ENCODE data around the gene CD72. TPM values are rescaled to one million over a fixed set of nuclear protein-coding genes. Genes with fewer than 3 reads are reported as not detected.

Gene CD72
- total RNA-seq, 1 donor from 2014 or later, result 5.6 TPM

GRCh38 chr9:35579130-35579529 is 39.1 kb downstream of the CD72 start:
- H3K4me3 ChIP-seq, result no peak overlapping the region
- TF ChIP-seq POLR2A (IDR thresholded peaks at IDR 0.05) (no peak), CTCF (IDR thresholded peaks at IDR 0.05) (no peak), POLR2AphosphoS5 (IDR thresholded peaks at IDR 0.05; ENCODE audit: insufficient read depth in 1 of 2, low read depth in 1 of 2) (no peak)
- H3K36me3 ChIP-seq, result no peaks in the 10 kb centered on the region
- H3K27ac ChIP-seq, result no peak overlapping the region
- no peaks in the 10 kb centered on the region for H3K4me1 ChIP-seq
- DNase-seq (ENCODE audit: extremely low spot score in 2 of 2), result no peak
- intact Hi-C loops (cut with DNase I), result no loop called here
- no peaks in the 10 kb centered on the region for H3K27me3 ChIP-seq
- peaks cover 9% of the 10 kb centered on the region for H3K9me3 ChIP-seq

- Histone ChIP-seq H3K27me3 (no peaks in the 10 kb centered on the region), H3K4me3 (no peak overlapping the region), H3K4me1 (no peaks in the 10 kb centered on the region), H3K36me3 (no peaks in the 10 kb centered on the region), H3K27ac (no peak overlapping the region), H3K9me3 (peaks cover 9% of the 10 kb centered on the region)
- intact Hi-C loops (cut with DNase I), result no loop called here
- no peak for DNase-seq (ENCODE audit: extremely low spot score in 2 of 2)
- no peak for TF ChIP-seq POLR2A (IDR thresholded peaks at IDR 0.05)
- TF ChIP-seq POLR2AphosphoS5 (IDR thresholded peaks at IDR 0.05; ENCODE audit: insufficient read depth in 1 of 2, low read depth in 1 of 2), result no peak
Measured at GRCh38 chr9:35577486-35577885, 40.7 kb downstream of the CD72 start.

- Histone ChIP-seq H3K27me3 (no peaks in the 10 kb centered on the region), H3K9me3 (peaks cover 7% of the 10 kb centered on the region), H3K4me1 (no peaks in the 10 kb centered on the region), H3K4me3 (no peak overlapping the region), H3K36me3 (no peaks in the 10 kb centered on the region), H3K27ac (no peak overlapping the region)
- DNase-seq (ENCODE audit: extremely low spot score in 2 of 2), result no peak
- TF ChIP-seq POLR2A (IDR thresholded peaks at IDR 0.05) (no peak), POLR2AphosphoS5 (IDR thresholded peaks at IDR 0.05; ENCODE audit: insufficient read depth in 1 of 2, low read depth in 1 of 2) (no peak), CTCF (IDR thresholded peaks at IDR 0.05) (no peak)
- intact Hi-C loops (cut with DNase I), result no loop called here
Measured at GRCh38 chr9:35575478-35575877, 42.7 kb downstream of the CD72 start.

GRCh38 chr9:35574578-35575122 is 43.6 kb downstream of the CD72 start:
- Histone ChIP-seq H3K36me3 (no peaks in the 10 kb centered on the region), H3K27ac (no peak overlapping the region), H3K27me3 (no peaks in the 10 kb centered on the region), H3K4me1 (no peaks in the 10 kb centered on the region), H3K9me3 (peaks cover under 1% of the 10 kb centered on the region), H3K4me3 (no peak overlapping the region)
- intact Hi-C loops (cut with DNase I), result no loop called here
- TF ChIP-seq CTCF (IDR thresholded peaks at IDR 0.05) (no peak), POLR2A (IDR thresholded peaks at IDR 0.05) (no peak), POLR2AphosphoS5 (IDR thresholded peaks at IDR 0.05; ENCODE audit: insufficient read depth in 1 of 2, low read depth in 1 of 2) (no peak)
- DNase-seq (ENCODE audit: extremely low spot score in 2 of 2), result no peak

GRCh38 chr9:35570709-35571504 is 47.3 kb downstream of the CD72 start:
- no peak for TF ChIP-seq POLR2A (IDR thresholded peaks at IDR 0.05)
- TF ChIP-seq CTCF (IDR thresholded peaks at IDR 0.05), result no peak
- no peak for TF ChIP-seq POLR2AphosphoS5 (IDR thresholded peaks at IDR 0.05; ENCODE audit: insufficient read depth in 1 of 2, low read depth in 1 of 2)
- intact Hi-C loops (cut with DNase I), result no loop called here
- H3K27ac ChIP-seq, result no peak overlapping the region

More at GRCh38 chr9:35570709-35571504, 47.3 kb downstream of the CD72 start:
- Histone ChIP-seq H3K9me3 (no peaks in the 10 kb centered on the region), H3K4me1 (no peaks in the 10 kb centered on the region), H3K36me3 (no peaks in the 10 kb centered on the region), H3K27me3 (no peaks in the 10 kb centered on the region), H3K4me3 (no peak overlapping the region)
- DNase-seq (ENCODE audit: extremely low spot score in 2 of 2), result no peak
